GM19455 (cell line): Measurements from ENCODE around the gene WASHC2A.
"Not testable (repeated sequence)": the region's sequence is repeated elsewhere in the genome, so short reads cannot be mapped to it uniquely, and the experiment has no call there.

ENCODE experiments used
- ATAC-seq: cut with Tn5 transposase; IDR thresholded peaks from one replicate; pipeline ENCODE4 v1.9.1; 2021; ENCODE audit not compliant: unreplicated experiment

Gene WASHC2A

GRCh38 chr10:50145575-50145974 is 77.8 kb downstream of the WASHC2A start:
- ATAC-seq, result not testable (repeated sequence)

DNA sequence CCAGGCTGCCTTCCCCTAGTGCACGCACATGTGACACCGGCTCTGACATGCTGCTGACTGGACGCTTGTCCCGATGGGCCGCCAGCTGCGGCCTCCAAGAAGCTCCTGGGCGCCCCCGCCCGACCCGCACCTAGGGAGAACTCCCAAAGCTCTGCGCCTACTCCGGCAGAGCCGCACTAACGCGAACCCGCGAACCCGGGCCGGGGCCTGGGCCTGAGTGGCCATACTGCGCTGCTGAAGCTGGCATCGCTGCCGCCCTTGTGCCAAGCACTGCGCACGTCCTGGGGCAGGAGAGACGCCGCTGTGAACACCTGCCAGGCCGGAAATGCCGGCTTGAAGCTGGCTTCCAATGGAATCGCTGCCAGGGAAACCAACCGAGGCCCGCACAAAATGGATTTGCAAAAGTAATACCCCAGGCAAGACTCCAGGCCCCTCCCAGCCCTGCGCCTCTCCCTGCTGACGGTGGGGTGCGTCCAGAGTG is 85.1 kb downstream of the WASHC2A start:
- ATAC-seq, result no peak

DNA sequence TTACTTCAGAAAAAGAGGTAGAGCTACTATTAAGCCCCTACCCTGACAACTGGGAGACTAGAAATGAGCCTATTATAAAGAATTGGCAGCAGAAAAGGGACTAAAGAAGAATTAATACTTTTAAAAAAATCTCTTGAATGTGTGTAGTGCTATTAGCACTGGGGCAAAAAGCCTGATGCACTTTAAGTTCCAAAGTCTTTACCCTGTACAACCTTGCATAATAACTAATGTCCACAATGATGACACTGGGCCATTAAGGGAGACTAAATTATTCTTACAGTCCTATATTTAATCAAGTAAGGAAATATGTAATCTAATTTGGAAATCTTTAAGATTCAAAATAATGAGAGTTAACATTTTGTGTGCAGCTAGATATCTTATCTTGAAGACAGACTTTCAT is 90.1 kb downstream of the WASHC2A start:
- ATAC-seq, result not testable (repeated sequence)

DNA sequence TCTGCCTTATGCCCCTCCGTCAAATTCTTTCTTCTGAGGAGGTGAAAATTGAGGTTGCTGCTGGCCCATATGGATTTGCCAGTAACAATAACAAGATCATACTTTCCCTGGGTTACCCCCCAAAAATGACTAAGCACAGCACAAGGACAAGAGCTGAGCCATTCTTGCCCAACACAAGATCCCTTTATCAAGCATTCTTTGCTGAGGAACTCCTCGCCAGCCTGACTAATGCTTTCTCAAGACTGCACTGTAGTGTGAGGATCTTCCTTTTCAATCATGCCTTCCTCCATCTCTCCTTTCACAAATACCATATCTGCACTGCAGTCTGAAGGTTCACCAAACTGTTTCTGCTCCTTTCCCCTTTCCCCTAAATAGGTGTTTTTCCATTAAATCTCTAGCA is 92.1 kb downstream of the WASHC2A start:
- ATAC-seq, result not testable (repeated sequence)

DNA sequence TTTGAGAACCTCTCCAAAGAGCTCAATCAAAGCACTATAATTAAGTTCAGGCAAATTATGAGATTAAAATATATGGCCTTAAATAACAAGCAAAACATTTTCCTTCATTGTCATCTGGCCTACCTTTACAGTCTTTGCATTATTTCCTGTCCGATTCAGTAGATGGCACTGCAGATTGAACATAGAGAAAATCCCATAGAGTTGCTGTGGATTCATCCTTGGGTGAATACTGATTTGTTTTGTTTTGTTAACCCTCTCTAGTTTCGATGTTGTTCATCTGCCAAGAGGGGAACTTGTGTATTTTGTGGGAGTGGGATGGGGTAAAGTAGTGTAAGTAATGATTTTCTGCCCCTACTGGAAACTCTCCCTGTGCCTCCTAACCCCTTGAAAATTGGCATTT is 97.3 kb downstream of the WASHC2A start:
- ATAC-seq, result not testable (repeated sequence)

DNA sequence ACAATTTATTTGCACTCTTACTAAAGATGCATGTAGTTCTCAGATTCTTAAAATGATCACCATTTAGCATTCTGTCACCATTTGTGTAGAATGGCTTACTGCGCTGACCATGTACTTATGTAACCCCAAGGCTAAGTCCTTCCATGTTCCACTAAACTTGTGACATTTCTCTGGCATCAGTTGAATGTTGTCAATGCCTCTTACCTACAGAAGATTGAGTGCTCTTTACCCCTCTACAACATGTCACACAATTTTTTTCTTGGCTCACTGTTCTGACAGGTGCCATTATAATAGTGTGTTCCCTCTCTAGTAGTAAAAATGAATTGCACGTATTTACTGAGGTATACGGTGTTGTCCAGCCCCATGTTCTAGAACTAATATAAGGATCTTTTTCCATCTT is 100.1 kb downstream of the WASHC2A start:
- ATAC-seq, result not testable (repeated sequence)

- ATAC-seq, result not testable (repeated sequence)
Observed at GRCh38 chr10:50169506-50169905, 101.8 kb downstream of the WASHC2A start.

GRCh38 chr10:50174788-50175525 is 107.2 kb downstream of the WASHC2A start:
- ATAC-seq, result not testable (repeated sequence)
